ENCODE measurements around the gene VPS11.

DNA sequence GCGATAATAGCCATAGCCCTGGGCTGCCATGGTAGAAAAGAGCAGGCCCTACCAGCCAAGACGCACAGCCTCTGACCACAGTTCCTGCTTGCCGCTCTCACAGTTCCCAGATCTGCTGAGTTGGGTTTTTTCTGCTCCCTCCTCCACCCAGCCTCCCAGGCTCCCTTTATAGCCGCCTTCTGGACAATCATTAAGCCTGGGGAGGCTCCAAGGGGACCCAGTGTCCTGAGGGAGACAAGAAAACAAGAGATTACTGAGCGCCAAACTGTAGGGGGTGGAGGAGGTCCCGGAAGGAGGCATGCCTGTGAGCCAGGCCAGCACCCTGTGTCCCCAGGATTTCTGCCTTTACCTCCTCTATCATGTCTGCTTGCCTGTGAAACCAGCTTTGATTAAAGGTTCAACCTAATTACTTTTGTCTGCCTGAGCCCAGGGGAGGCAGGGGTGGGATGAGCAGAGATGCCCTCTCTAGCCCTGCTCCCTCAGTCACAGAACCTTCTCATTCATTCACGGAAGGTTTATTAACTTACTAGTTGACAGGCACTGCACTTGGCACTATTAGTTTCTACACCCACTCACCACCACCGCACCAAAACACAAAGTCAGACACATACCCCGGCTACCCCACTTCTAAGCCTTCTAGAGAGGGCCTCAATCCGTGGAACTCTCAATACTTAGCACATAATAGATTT lies 38.1 kb upstream of the VPS11 start:
- TF ChIP-seq, protein P1, sequence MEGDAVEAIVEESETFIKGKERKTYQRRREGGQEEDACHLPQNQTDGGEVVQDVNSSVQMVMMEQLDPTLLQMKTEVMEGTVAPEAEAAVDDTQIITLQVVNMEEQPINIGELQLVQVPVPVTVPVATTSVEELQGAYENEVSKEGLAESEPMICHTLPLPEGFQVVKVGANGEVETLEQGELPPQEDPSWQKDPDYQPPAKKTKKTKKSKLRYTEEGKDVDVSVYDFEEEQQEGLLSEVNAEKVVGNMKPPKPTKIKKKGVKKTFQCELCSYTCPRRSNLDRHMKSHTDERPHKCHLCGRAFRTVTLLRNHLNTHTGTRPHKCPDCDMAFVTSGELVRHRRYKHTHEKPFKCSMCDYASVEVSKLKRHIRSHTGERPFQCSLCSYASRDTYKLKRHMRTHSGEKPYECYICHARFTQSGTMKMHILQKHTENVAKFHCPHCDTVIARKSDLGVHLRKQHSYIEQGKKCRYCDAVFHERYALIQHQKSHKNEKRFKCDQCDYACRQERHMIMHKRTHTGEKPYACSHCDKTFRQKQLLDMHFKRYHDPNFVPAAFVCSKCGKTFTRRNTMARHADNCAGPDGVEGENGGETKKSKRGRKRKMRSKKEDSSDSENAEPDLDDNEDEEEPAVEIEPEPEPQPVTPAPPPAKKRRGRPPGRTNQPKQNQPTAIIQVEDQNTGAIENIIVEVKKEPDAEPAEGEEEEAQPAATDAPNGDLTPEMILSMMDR (IDR thresholded peaks at IDR 0.05; ENCODE audit: low read depth, low read length), result no peak
- TF ChIP-seq EZH2phosphoT487 (IDR thresholded peaks at IDR 0.05; ENCODE audit: low read depth), result no peak

Measured in OCI-LY3 (cell line).